Right atrium auricular region (tissue), 2 donors: ENCODE data around the gene PYGO1. TPM values are rescaled to one million over a fixed set of nuclear protein-coding genes. Genes with fewer than 3 reads are reported as not detected.

Experiments used
- DNase-seq: peaks from one replicate; pipeline ENCODE4 v3.0.0-alpha.2; 2019; ENCODE audit warnings: low spot score
- H3K27ac ChIP-seq, 2 donors: fragments of 200-600 bp; sonication (generic); 1 replicate in 1 of 2; 2 replicates in 1 of 2; pipeline ENCODE4 v1.5.1; 2016 to 2019
- H3K27me3 ChIP-seq, 2 donors: fragments of 200-600 bp; sonication (generic); one replicate each; pipeline versions ENCODE4 v1.5.1 to v1.6.0; 2017 to 2019
- H3K36me3 ChIP-seq: fragments of 200-600 bp; sonication (generic); one replicate; pipeline ENCODE4 v1.5.1; 2016
- H3K4me1 ChIP-seq, 2 donors: fragments of 200-600 bp; sonication (generic); one replicate each; pipeline versions ENCODE4 v1.5.1 to v1.6.0; 2017 to 2019
- H3K4me3 ChIP-seq, 2 donors: fragments of 200-600 bp; sonication (generic); 1 replicate in 1 of 2; 2 replicates in 1 of 2; pipeline ENCODE4 v1.5.1; 2017 to 2019; ENCODE audit warnings: mild to moderate bottlenecking in 1 of 2, moderate library complexity in 1 of 2
- H3K9me3 ChIP-seq, 2 donors: fragments of 200-600 bp; sonication (generic); one replicate each; pipeline ENCODE4 v1.5.1; 2019
- CTCF ChIP-seq, 2 donors: fragments of 200-600 bp; sonication (generic); IDR thresholded peaks; one replicate each; pipeline ENCODE4 v1.5.1; 2019; ENCODE audit warnings: antibody characterized with exemption in 2 of 2
- total RNA-seq, 2 donors: library from RNA; depleted of rRNA; stranded (reverse); fragments of >200 nt; gene quantifications; one replicate each; pipeline ENCODE4 v1.1.0, GENCODE V29; 2016

Gene PYGO1
- total RNA-seq, 2 donors from 2014 or later, result 4.3 to 6.3 TPM

- Histone ChIP-seq H3K27me3 (no peaks in the 10 kb centered on the region), H3K9me3 (peaks cover 0 to 4% of the 10 kb centered on the region in 2 donors), H3K36me3 (no peaks in the 10 kb centered on the region), H3K4me1 (no peaks in the 10 kb centered on the region), H3K27ac (no peak overlapping the region), H3K4me3 (no peak overlapping the region)
- DNase-seq, result no peak
- TF ChIP-seq CTCF (IDR thresholded peaks at IDR 0.05), result no peak
These were observed 23.6 kb downstream of the PYGO1 start for GRCh38 chr15:55564347-55565145.

- DNase-seq, result no peak
- Histone ChIP-seq H3K36me3 (no peaks in the 10 kb centered on the region), H3K27ac (no peak overlapping the region), H3K9me3 (peaks cover 0 to 4% of the 10 kb centered on the region in 2 donors), H3K4me3 (no peak overlapping the region), H3K27me3 (no peaks in the 10 kb centered on the region), H3K4me1 (no peaks in the 10 kb centered on the region)
- TF ChIP-seq CTCF (IDR thresholded peaks at IDR 0.05), result no peak
These were observed 25.5 kb downstream of the PYGO1 start for GRCh38 chr15:55562601-55563000.

GRCh38 chr15:55555089-55555488 lies 33.1 kb downstream of the PYGO1 start:
- DNase-seq, result no peak
- Histone ChIP-seq H3K27ac (no peak overlapping the region), H3K9me3 (peaks cover 0 to 16% of the 10 kb centered on the region in 2 donors), H3K4me1 (no peaks in the 10 kb centered on the region), H3K27me3 (no peaks in the 10 kb centered on the region), H3K4me3 (no peak overlapping the region), H3K36me3 (no peaks in the 10 kb centered on the region)
- TF ChIP-seq CTCF (IDR thresholded peaks at IDR 0.05), result no peak

GRCh38 chr15:55552926-55553325 lies 35.2 kb downstream of the PYGO1 start:
- H3K4me3 ChIP-seq, result no peak overlapping the region
- H3K27me3 ChIP-seq, result no peaks in the 10 kb centered on the region
- no peaks in the 10 kb centered on the region for H3K4me1 ChIP-seq
- H3K27ac ChIP-seq, result no peak overlapping the region
- TF ChIP-seq CTCF (IDR thresholded peaks at IDR 0.05), result no peak
- no peak for DNase-seq
- no peaks in the 10 kb centered on the region for H3K36me3 ChIP-seq
- H3K9me3 ChIP-seq, result peaks cover 0 to 16% of the 10 kb centered on the region in 2 donors

- H3K4me1 ChIP-seq, result no peaks in the 10 kb centered on the region
- DNase-seq, result no peak
- no peak overlapping the region for H3K4me3 ChIP-seq
- H3K9me3 ChIP-seq, result peaks cover 0 to 16% of the 10 kb centered on the region in 2 donors
- H3K36me3 ChIP-seq, result no peaks in the 10 kb centered on the region
- no peak for TF ChIP-seq CTCF (IDR thresholded peaks at IDR 0.05)
- no peaks in the 10 kb centered on the region for H3K27me3 ChIP-seq
- H3K27ac ChIP-seq, result no peak overlapping the region
These were observed 35.7 kb downstream of the PYGO1 start for GRCh38 chr15:55552451-55552850.

- Histone ChIP-seq H3K27me3 (no peaks in the 10 kb centered on the region), H3K27ac (no peak overlapping the region), H3K36me3 (no peaks in the 10 kb centered on the region), H3K9me3 (no peaks in the 10 kb centered on the region), H3K4me3 (no peak overlapping the region), H3K4me1 (no peaks in the 10 kb centered on the region)
- no peak for DNase-seq
- TF ChIP-seq CTCF (IDR thresholded peaks at IDR 0.05), result no peak
These were observed 38.8 kb downstream of the PYGO1 start for GRCh38 chr15:55549305-55549704.
